T-helper 17 cell (primary cell): ENCODE measurements around the gene TEN1. TPM values are rescaled to one million over a fixed set of nuclear protein-coding genes. Genes with fewer than 3 reads are reported as not detected.

Experiments used
- ATAC-seq: fragments of 150-1000 bp; cut with Tn5 transposase; 2 replicates; pipeline ENCODE4 v1.10.0; 2021; ENCODE audit warnings: mild to moderate bottlenecking, moderate library complexity
- DNase-seq, 3 donors: peaks; one replicate each; pipeline versions ENCODE4 v3.0.0 to v3.0.0-alpha.2; 2020 to 2021
- H3K9me3 ChIP-seq: one replicate; pipeline ENCODE4 v1.7.0; 2013; ENCODE audit warnings: low read length, mild to moderate bottlenecking; ENCODE audit not compliant: control insufficient read depth, poor library complexity, severe bottlenecking
- H3K27ac Mint-ChIP-seq: one replicate; pipeline ENCODE4 v1.8.0; 2022; ENCODE audit warnings: mild to moderate bottlenecking, moderate library complexity, mixed read lengths
- H3K27me3 Mint-ChIP-seq: one replicate; pipeline ENCODE4 v1.8.0; 2022; ENCODE audit warnings: mixed read lengths
- H3K36me3 Mint-ChIP-seq: one replicate; pipeline ENCODE4 v1.8.0; 2022; ENCODE audit warnings: low read depth, mixed read lengths
- H3K4me1 Mint-ChIP-seq: one replicate; pipeline ENCODE4 v1.8.0; 2022; ENCODE audit warnings: mild to moderate bottlenecking, mixed read lengths
- H3K4me3 Mint-ChIP-seq: one replicate; pipeline ENCODE4 v1.8.0; 2022; ENCODE audit warnings: mild to moderate bottlenecking, moderate library complexity, mixed read lengths
- total RNA-seq, 4 donors: library from RNA in 2 of 4; stranded (reverse) in 2 of 4; gene quantifications; one replicate each; pipeline ENCODE4 v1.2.3 and lab custom pipeline; 2022 to 2026

The TEN1 gene
- total RNA-seq, 2 donors from 2014 or later: 10.3 to 13.4 TPM

DNA sequence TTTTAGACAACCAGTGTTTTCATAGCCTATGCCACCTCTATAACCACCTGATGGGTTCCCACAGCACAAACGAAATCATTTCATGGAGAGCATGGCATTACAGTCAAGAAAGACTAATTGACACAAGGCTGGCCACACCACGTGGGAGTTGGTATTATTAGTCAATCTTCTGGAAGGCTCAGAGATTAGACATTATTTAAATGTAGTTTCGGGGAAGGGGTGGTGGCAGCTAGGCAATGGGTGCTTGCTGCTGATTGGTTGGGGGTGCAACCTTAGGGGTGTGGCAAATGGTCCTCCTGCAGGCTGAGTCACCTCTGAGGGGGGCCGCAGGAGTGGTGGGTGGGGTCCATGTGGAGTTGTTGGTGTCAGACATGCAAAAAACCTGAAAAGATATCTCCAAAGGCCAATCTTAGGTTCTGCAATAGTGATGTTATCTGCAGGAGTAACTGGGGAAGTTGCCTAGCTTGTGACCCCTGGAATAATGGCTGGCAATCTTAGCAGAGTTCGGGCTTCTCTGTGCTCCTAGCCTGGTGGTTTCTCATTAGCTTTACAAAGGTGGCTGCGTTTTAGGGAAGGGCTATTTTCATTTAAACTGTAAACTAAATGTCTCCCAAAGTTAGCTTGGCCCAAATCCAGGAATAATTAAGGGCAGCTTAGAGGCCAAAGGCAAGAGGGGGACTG is 4.6 kb downstream of the TEN1 start:
- Mint-ChIP-seq H3K4me1 (peaks cover 7% of the 10 kb centered on the region), H3K4me3 (no peak overlapping the region), H3K36me3 (peaks cover 3% of the 10 kb centered on the region), H3K27ac (no peak overlapping the region), H3K27me3 (no peaks in the 10 kb centered on the region)
- no peaks in the 10 kb centered on the region for H3K9me3 ChIP-seq
- no peak for DNase-seq
- ATAC-seq: no peak

- no peaks in the 10 kb centered on the region for H3K9me3 ChIP-seq
- no peak overlapping the region for H3K4me3 Mint-ChIP-seq
- ATAC-seq: no peak
- H3K27me3 Mint-ChIP-seq: no peaks in the 10 kb centered on the region
- H3K27ac Mint-ChIP-seq: no peak overlapping the region
- DNase-seq: no peak
- H3K4me1 Mint-ChIP-seq: no peaks in the 10 kb centered on the region
- no peaks in the 10 kb centered on the region for H3K36me3 Mint-ChIP-seq
Observed at GRCh38 chr17:75985986-75986385, 6.9 kb downstream of the TEN1 start.

- Mint-ChIP-seq H3K36me3 (no peaks in the 10 kb centered on the region), H3K4me1 (no peaks in the 10 kb centered on the region), H3K27me3 (no peaks in the 10 kb centered on the region), H3K27ac (no peak overlapping the region), H3K4me3 (no peak overlapping the region)
- no peaks in the 10 kb centered on the region for H3K9me3 ChIP-seq
- ATAC-seq: no peak
- no peak for DNase-seq
Observed at GRCh38 chr17:75987041-75987440, 8.0 kb downstream of the TEN1 start.

- no peak for ATAC-seq
- H3K36me3 Mint-ChIP-seq: no peaks in the 10 kb centered on the region
- no peaks in the 10 kb centered on the region for H3K9me3 ChIP-seq
- H3K4me1 Mint-ChIP-seq: peaks cover under 1% of the 10 kb centered on the region
- DNase-seq: no peak
- no peak overlapping the region for H3K27ac Mint-ChIP-seq
- H3K4me3 Mint-ChIP-seq: no peak overlapping the region
- H3K27me3 Mint-ChIP-seq: no peaks in the 10 kb centered on the region
Observed at GRCh38 chr17:75991396-75991795, 12.4 kb downstream of the TEN1 start.

DNA sequence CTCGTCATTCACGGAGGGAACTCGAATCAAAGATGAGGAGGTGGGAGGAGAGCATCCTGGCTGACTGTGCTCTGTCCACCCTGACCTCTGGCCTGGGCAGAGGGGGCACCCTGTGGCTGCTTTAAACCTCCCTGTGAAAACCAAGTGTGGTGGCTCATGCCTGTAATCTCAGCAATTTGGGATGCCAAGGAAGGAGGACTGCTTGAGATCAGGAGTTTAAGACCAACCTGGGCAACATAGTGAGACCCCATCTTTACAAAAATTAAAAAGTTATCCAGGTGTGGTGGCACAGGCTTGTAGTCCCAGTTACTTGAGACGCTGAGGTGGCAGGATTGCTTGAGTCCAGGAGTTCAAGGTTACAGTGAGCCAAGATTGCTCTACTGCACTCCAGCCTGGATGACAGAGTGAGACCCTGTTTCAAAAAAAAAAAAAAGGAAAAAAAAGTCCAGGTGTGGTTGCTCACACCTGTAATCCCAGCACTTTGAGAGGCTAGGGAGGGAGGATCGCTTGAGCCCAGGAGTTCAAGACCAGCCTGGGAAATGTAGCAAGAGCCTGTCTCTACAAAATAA is 15.8 kb downstream of the TEN1 start:
- Mint-ChIP-seq H3K27ac (no peak overlapping the region), H3K4me3 (no peak overlapping the region), H3K36me3 (no peaks in the 10 kb centered on the region), H3K27me3 (no peaks in the 10 kb centered on the region), H3K4me1 (peaks cover 15% of the 10 kb centered on the region)
- H3K9me3 ChIP-seq: no peaks in the 10 kb centered on the region
- no peak for DNase-seq
- no peak for ATAC-seq

GRCh38 chr17:75995385-75995925 is 16.4 kb downstream of the TEN1 start:
- ATAC-seq (no peak), DNase-seq (no peak)
- Mint-ChIP-seq H3K27me3 (no peaks in the 10 kb centered on the region), H3K36me3 (no peaks in the 10 kb centered on the region), H3K4me3 (peak overlapping the region; percentile 59), H3K27ac (peak overlapping the region; percentile 95), H3K4me1 (peaks cover 15% of the 10 kb centered on the region)
- H3K9me3 ChIP-seq: no peaks in the 10 kb centered on the region

GRCh38 chr17:75996665-75997590 is 17.9 kb downstream of the TEN1 start:
- Mint-ChIP-seq H3K4me3 (peak overlapping the region; percentile 83), H3K36me3 (no peaks in the 10 kb centered on the region), H3K27me3 (no peaks in the 10 kb centered on the region), H3K27ac (peak overlapping the region; percentile 95), H3K4me1 (peaks cover 15% of the 10 kb centered on the region)
- DNase-seq: peak in 2 of 3 donors; percentile 33 to 51
- no peaks in the 10 kb centered on the region for H3K9me3 ChIP-seq
- ATAC-seq: peak; percentile 81

GRCh38 chr17:75998327-75998795 is 19.3 kb downstream of the TEN1 start:
- Mint-ChIP-seq H3K36me3 (no peaks in the 10 kb centered on the region), H3K4me1 (peaks cover 15% of the 10 kb centered on the region), H3K27me3 (no peaks in the 10 kb centered on the region), H3K4me3 (no peak overlapping the region), H3K27ac (no peak overlapping the region)
- ATAC-seq (no peak), DNase-seq (no peak)
- no peaks in the 10 kb centered on the region for H3K9me3 ChIP-seq

DNA sequence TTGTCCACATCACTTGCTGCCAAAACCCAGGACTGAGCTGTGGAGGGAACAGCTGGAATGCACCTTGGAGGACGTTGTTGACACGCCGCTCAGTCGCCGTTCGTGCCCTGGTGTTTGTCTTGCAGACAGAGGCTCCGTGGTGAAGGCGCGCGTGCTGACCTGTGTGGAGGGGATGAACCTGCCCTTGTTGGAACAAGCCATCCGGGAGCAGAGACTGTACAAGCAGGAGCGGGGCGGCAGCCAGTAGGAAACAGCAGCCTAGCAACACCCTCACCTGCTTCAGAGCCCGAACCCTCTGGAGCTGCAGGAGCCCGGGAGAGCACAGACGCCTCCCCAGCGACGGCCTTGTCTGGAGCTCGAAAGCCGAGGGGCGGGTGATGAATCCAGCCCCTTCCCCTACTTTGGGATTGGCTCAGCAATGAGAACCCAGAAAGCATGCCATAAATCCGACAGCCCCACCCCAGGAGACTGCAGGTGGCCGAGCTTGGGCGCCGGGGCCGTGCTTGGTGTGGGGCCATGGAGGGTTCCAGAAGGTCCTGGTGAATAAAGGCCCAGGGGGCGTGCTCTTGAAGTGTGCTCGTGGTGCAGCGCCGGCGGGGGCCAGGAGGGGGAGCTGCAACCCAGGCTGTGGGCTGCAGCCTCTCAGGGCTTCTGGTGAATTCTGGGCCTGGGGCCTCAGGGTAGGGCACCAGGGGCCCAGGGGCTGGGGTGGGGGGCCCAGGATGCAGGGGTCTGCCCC is 21.1 kb downstream of the TEN1 start:
- H3K9me3 ChIP-seq: no peaks in the 10 kb centered on the region
- H3K27me3 Mint-ChIP-seq: no peaks in the 10 kb centered on the region
- DNase-seq (peak; percentile 39 to 63 (median 47)), ATAC-seq (peak; percentile 68)
- peaks cover 16% of the 10 kb centered on the region for H3K4me1 Mint-ChIP-seq
- H3K36me3 Mint-ChIP-seq: no peaks in the 10 kb centered on the region
- H3K4me3 Mint-ChIP-seq: no peak overlapping the region
- H3K27ac Mint-ChIP-seq: peak overlapping the region; percentile 3

DNA sequence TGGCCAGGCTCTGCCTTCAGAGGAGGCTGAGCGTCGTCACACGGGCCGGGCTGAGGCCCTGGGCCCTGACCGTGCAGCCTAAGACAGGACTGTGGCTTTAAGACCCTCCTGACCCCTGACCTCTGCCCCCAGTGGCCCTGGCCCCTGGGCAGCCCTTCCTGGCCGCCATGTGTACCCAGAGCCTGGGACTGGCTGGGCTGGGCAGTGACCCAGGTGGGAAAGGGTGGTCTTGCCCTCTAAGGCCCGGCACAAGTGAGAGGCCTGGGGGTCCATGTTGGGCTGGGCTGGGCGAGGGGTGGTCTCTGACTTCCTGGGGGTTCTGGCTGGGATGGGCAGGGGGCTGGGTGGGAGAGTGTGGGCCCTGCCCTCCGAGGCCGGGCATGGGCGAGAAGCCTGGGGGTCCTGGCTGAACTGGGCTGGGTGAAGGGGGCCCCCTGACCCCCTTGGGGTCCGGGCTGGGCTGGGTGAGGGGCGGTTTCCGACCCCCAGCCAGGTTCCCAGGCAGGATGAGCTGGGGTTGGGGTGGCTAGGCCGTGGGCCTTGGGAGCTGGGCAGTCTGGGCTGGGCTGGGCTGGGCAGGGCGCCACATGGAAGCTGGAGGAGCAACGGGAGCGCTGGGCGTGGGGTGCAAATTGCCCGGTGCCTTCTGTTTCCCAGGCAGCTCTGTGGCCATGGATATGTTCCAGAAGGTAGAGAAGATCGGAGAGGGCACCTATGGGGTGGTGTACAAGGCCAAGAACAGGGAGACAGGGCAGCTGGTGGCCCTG is 21.9 kb downstream of the TEN1 start, which contains the start of gene CDK3:
Gene CDK3 (plus strand): TSS at position 101 of the 767 bp plus-strand sequence. CDS start 571 bp downstream, at position 672.
- no peaks in the 10 kb centered on the region for H3K9me3 ChIP-seq
- peak within 1 kb of the TSS; percentile 3 for H3K27ac Mint-ChIP-seq
- H3K27me3 Mint-ChIP-seq: no peaks in the 10 kb centered on the region
- H3K36me3 Mint-ChIP-seq: no peaks in the 10 kb centered on the region
- no peak for ATAC-seq
- H3K4me3 Mint-ChIP-seq: no peak within 1 kb of the TSS
- no peak for DNase-seq
- H3K4me1 Mint-ChIP-seq: peaks cover 22% of the 10 kb centered on the region

GRCh38 chr17:76002100-76002499 is 23.1 kb downstream of the TEN1 start:
- H3K4me3 Mint-ChIP-seq: no peak overlapping the region
- H3K27ac Mint-ChIP-seq: no peak overlapping the region
- no peaks in the 10 kb centered on the region for H3K36me3 Mint-ChIP-seq
- no peaks in the 10 kb centered on the region for H3K9me3 ChIP-seq
- DNase-seq (no peak), ATAC-seq (no peak)
- peaks cover 15% of the 10 kb centered on the region for H3K4me1 Mint-ChIP-seq
- no peaks in the 10 kb centered on the region for H3K27me3 Mint-ChIP-seq

- Mint-ChIP-seq H3K36me3 (no peaks in the 10 kb centered on the region), H3K27ac (no peak overlapping the region), H3K4me1 (peaks cover 7% of the 10 kb centered on the region), H3K27me3 (no peaks in the 10 kb centered on the region), H3K4me3 (no peak overlapping the region)
- no peak for ATAC-seq
- no peaks in the 10 kb centered on the region for H3K9me3 ChIP-seq
- no peak for DNase-seq
Observed at GRCh38 chr17:76003915-76004314, 24.9 kb downstream of the TEN1 start.
